PC-3 (cell line): Measurements from ENCODE around the gene CRTC2.

Source experiments
- CTCF ChIP-seq: fragments of 300-600 bp; sonication (generic); conservative IDR thresholded peaks from 2 replicates; pipeline ENCODE4 v1.5.1; 2017; ENCODE audit warnings: antibody characterized with exemption, low read depth, mild to moderate bottlenecking, low read length
- EZH2 ChIP-seq: fragments of 300-600 bp; sonication (generic); IDR thresholded peaks from one replicate; pipeline ENCODE4 v1.6.1; 2017; ENCODE audit warnings: antibody characterized with exemption, mild to moderate bottlenecking, low read length; ENCODE audit not compliant: unreplicated experiment
- EZH2phosphoT487 ChIP-seq: fragments of 300-600 bp; sonication (generic); IDR thresholded peaks from 2 replicates; pipeline ENCODE4 v1.6.1; 2018; ENCODE audit warnings: mild to moderate bottlenecking, antibody characterized with exemption, low read length, borderline replicate concordance

GRCh38 chr1:153995640-153996039 is 37.2 kb upstream of the CRTC2 start:
- TF ChIP-seq CTCF (no peak), EZH2 (no peak), EZH2phosphoT487 (no peak)
